ENCODE measurements around the gene MESP2.

- TF ChIP-seq CTCF (IDR thresholded peaks at IDR 0.05) (no peak), POLR2A (IDR thresholded peaks at IDR 0.05) (no peak)
Observed at GRCh38 chr15:89820666-89821611, 44.8 kb downstream of the MESP2 start.

All from esophagus squamous epithelium (tissue), 4 donors.